Activated naive CD4-positive, alpha-beta T cell treated with anti-CD3 and anti-CD28 coated beads for 36 hours (primary cell): ENCODE measurements around the gene COA1. TPM values are rescaled to one million over a fixed set of nuclear protein-coding genes. Genes with fewer than 3 reads are reported as not detected.
"Not testable (repeated sequence)": the region's sequence is repeated elsewhere in the genome, so short reads cannot be mapped to it uniquely, and the experiment has no call there.

Source experiments
- CTCF ChIA-PET: fragments of 350-600 bp; sonication (Branson Sonifier 250); formaldehyde crosslinking; loops from one replicate; lab custom pipeline; 2021; ENCODE audit warnings: antibody characterized with exemption; lab: Charles Lee
- DNase-seq: peaks from one replicate; pipeline ENCODE4 v3.0.0-alpha.2; 2020
- H3K27ac Mint-ChIP-seq: one replicate; pipeline ENCODE4 v1.8.0; 2021; ENCODE audit warnings: mild to moderate bottlenecking, mixed read lengths
- H3K27me3 Mint-ChIP-seq: one replicate; pipeline ENCODE4 v1.8.0; 2021; ENCODE audit warnings: low read depth, mixed read lengths
- H3K36me3 Mint-ChIP-seq: one replicate; pipeline ENCODE4 v1.8.0; 2021; ENCODE audit warnings: low read depth, mixed read lengths
- H3K4me1 Mint-ChIP-seq: one replicate; pipeline ENCODE4 v1.8.0; 2021; ENCODE audit warnings: low read depth, mixed read lengths
- H3K4me3 Mint-ChIP-seq: one replicate; pipeline ENCODE4 v1.8.0; 2021; ENCODE audit warnings: mild to moderate bottlenecking, moderate library complexity, mixed read lengths
- H3K9me3 Mint-ChIP-seq: one replicate; pipeline ENCODE4 v1.8.0; 2021; ENCODE audit warnings: mixed read lengths
- intact Hi-C: fragments of 100-400 bp; cut with micrococcal nuclease; formaldehyde crosslinking; loops from one replicate; pipeline ENCODE4 v1.15.1; 2023
- total RNA-seq, 2 experiments: library from RNA; stranded (reverse); gene quantifications; one replicate each; pipeline ENCODE4 v1.2.3, GENCODE V29; 2021

Gene COA1
- total RNA-seq, 2 experiments from 2014 or later, result 85.9 to 87.2 TPM

GRCh38 chr7:43631559-43631958 lies 97.8 kb downstream of the COA1 start:
- no peaks in the 10 kb centered on the region for H3K9me3 Mint-ChIP-seq
- H3K4me1 Mint-ChIP-seq, result peaks cover 84% of the 10 kb centered on the region
- H3K36me3 Mint-ChIP-seq, result peaks cover 62% of the 10 kb centered on the region
- DNase-seq, result no peak
- no peaks in the 10 kb centered on the region for H3K27me3 Mint-ChIP-seq
- CTCF ChIA-PET, result interaction anchor here (1.0 to 2.2 kb wide), 2 partner anchors 37 to 49 kb away, joined by 3 to 10 read pairs; partner anchors contain the start of gene STK17A
- H3K4me3 Mint-ChIP-seq, result no peak overlapping the region
- intact Hi-C loops, result loop anchor here (1.0 kb wide), 3 partner anchors 8 to 18 kb away; no protein-coding TSS in a partner anchor
- H3K27ac Mint-ChIP-seq, result peak overlapping the region; percentile 74

DNA sequence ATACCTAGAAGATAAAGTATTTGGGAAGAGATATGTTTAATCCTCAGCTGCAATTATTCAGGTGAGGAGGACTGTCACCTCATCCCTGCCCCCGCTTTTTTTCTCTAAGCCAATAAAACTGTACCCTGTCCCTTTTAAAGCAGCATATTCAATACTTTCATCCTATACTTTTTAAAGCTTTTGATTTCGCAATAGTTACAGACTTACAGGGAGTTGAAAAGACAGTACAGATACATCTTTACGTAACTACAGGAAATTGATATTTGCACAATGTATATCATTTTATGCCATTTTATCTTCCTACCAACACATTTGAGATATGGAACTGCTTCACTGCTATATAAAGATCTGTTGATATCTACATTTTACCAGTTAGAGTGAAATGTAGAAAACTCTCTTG lies 98.8 kb downstream of the COA1 start:
- Mint-ChIP-seq H3K36me3 (peaks cover 70% of the 10 kb centered on the region), H3K4me3 (no peak overlapping the region), H3K27ac (peak overlapping the region; percentile 74), H3K9me3 (no peaks in the 10 kb centered on the region), H3K27me3 (no peaks in the 10 kb centered on the region), H3K4me1 (peaks cover 86% of the 10 kb centered on the region)
- DNase-seq, result no peak
- CTCF ChIA-PET, result interaction anchor here (1.3 to 4.9 kb wide), 3 partner anchors 14 to 70 kb away, joined by 5 to 48 read pairs (median 8); partner anchors contain the start of gene STK17A
- intact Hi-C loops, result no loop called here

GRCh38 chr7:43629857-43630256 lies 99.5 kb downstream of the COA1 start:
- no peak for DNase-seq
- H3K27me3 Mint-ChIP-seq, result no peaks in the 10 kb centered on the region
- peaks cover 71% of the 10 kb centered on the region for H3K36me3 Mint-ChIP-seq
- intact Hi-C loops, result no loop called here
- H3K4me3 Mint-ChIP-seq, result no peak overlapping the region
- CTCF ChIA-PET, result interaction anchor here (1.3 to 4.9 kb wide), 3 partner anchors 15 to 70 kb away, joined by 5 to 48 read pairs (median 8); partner anchors contain the start of gene STK17A
- no peaks in the 10 kb centered on the region for H3K9me3 Mint-ChIP-seq
- peaks cover 92% of the 10 kb centered on the region for H3K4me1 Mint-ChIP-seq
- H3K27ac Mint-ChIP-seq, result peak overlapping the region; percentile 67

DNA sequence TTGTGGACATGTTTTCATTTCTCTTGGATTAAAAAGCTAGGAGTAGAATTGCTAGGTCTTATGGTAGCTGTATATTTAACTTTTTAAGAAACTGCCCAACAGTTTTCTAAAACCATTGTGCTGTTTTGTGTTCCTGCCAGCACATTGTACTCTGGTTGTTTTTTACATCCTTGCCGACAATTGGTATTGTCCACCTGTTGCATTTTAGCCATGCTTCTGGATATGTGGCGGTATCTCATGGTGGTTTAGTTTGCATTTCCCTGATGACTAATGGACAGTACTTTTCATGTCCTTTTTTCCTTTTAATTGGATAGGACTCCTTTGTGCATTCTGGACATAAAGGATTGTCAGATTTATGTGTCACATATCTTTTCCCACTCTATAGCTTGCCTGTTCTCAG lies 100.9 kb downstream of the COA1 start:
- H3K27ac Mint-ChIP-seq, result no peak overlapping the region
- CTCF ChIA-PET, result interaction anchor here (0.5 to 4.9 kb wide), 9 partner anchors 20 to 208 kb away, joined by 3 to 48 read pairs (median 3); partner anchors contain the start of genes COA1 and STK17A
- H3K4me3 Mint-ChIP-seq, result no peak overlapping the region
- H3K36me3 Mint-ChIP-seq, result peaks cover 74% of the 10 kb centered on the region
- no peak for DNase-seq
- H3K4me1 Mint-ChIP-seq, result peaks cover 93% of the 10 kb centered on the region
- no peaks in the 10 kb centered on the region for H3K27me3 Mint-ChIP-seq
- H3K9me3 Mint-ChIP-seq, result no peaks in the 10 kb centered on the region
- intact Hi-C loops, result no loop called here

DNA sequence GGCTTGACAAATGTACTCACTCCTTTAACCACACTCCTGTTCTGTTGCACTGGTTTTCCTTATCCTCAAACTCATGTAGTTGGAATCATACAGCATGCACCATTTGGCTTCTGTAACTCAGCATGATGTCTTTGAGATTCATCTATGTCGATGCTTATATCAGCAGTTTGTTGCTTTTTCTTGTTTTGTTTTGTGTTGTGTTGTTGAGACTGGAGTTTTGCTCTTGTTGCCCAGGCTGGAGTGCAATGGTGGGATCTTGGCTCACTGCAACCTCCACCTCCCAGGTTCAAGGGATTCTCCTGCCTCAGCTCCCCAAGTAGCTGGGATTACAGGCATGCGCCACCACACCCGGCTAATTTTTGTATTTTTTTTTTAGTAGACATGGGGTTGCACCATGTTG lies 101.5 kb downstream of the COA1 start:
- intact Hi-C loops, DNase-seq, H3K27me3 Mint-ChIP-seq, H3K9me3 Mint-ChIP-seq, H3K4me3 Mint-ChIP-seq: not testable (repeated sequence)
- Mint-ChIP-seq H3K4me1 (peaks cover 91% of the 10 kb centered on the region), H3K36me3 (peaks cover 70% of the 10 kb centered on the region), H3K27ac (peak overlapping the region; percentile 10)
- CTCF ChIA-PET, result interaction anchor here (0.7 to 4.9 kb wide), 7 partner anchors 20 to 208 kb away, joined by 3 to 48 read pairs (median 5); partner anchors contain the start of gene STK17A

DNA sequence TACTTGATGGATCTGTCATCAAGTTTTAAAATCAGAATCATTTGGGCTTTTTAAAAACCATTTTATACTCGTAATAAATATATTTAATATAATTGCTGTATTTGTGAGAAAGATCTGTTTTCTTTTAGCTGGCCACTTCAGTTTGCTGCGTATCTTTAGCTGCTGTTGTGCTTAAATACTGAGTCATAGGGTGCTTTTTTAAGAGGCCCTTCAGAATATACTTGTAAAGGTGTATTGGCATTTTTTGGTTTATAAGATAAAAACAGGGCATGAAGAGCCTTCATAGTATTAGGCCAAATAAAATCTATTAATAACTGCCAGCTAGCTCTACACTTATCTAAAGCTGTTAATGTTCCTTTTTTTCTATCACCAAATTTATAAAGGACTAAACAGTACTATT lies 102.6 kb downstream of the COA1 start:
- peaks cover 63% of the 10 kb centered on the region for H3K36me3 Mint-ChIP-seq

GRCh38 chr7:43625980-43626379 lies 103.3 kb downstream of the COA1 start:
- Mint-ChIP-seq H3K9me3 (no peaks in the 10 kb centered on the region), H3K4me3 (no peak overlapping the region), H3K4me1 (peaks cover 90% of the 10 kb centered on the region), H3K36me3 (peaks cover 56% of the 10 kb centered on the region), H3K27me3 (no peaks in the 10 kb centered on the region), H3K27ac (peak overlapping the region; percentile 66)
- CTCF ChIA-PET, result interaction anchor here (1.2 to 4.9 kb wide), 5 partner anchors 22 to 74 kb away, joined by 3 to 48 read pairs (median 7); partner anchors contain the start of gene STK17A
- DNase-seq, result no peak
- intact Hi-C loops, result no loop called here

More for the DNA sequence above, 102.6 kb downstream of the COA1 start:
- CTCF ChIA-PET, result interaction anchor here (1.2 to 4.9 kb wide), 5 partner anchors 21 to 73 kb away, joined by 3 to 48 read pairs (median 7); partner anchors contain the start of gene STK17A
- Mint-ChIP-seq H3K4me3 (no peak overlapping the region), H3K4me1 (peaks cover 91% of the 10 kb centered on the region), H3K27ac (peak overlapping the region; percentile 46), H3K9me3 (no peaks in the 10 kb centered on the region), H3K27me3 (no peaks in the 10 kb centered on the region)
- no peak for DNase-seq
- intact Hi-C loops, result no loop called here

DNA sequence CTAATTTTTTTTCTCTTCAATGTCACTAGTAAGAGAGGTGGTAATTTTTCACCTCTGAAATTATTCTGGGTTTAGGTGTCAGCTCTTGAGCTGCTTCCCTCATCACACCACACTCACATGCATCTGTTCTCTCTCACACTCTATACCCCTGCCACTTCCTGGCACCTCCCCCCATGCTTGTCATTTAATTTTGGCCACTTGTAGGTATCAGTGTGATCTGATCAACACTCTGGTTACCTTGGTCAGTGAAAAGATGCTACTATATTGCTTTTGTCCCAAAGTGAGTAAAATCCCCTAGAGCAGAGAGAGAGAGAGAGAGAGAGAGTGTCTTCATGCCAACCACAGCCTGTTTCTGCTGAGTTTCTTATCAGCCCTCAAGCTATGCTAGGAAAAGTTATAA lies 103.9 kb downstream of the COA1 start:
- Mint-ChIP-seq H3K4me3 (no peak overlapping the region), H3K9me3 (no peaks in the 10 kb centered on the region), H3K4me1 (peaks cover 89% of the 10 kb centered on the region), H3K27ac (peak overlapping the region; percentile 73), H3K27me3 (no peaks in the 10 kb centered on the region), H3K36me3 (peaks cover 54% of the 10 kb centered on the region)
- intact Hi-C loops, result no loop called here
- peak; percentile 62 for DNase-seq
- CTCF ChIA-PET, result interaction anchor here (0.9 to 1.4 kb wide), 3 partner anchors 22 to 43 kb away, joined by 3 to 4 read pairs (median 3); partner anchors contain the start of gene STK17A

- CTCF ChIA-PET, result interaction anchor here (2.1 kb wide), 1 partner anchor 41 kb away, joined by 7 read pairs; the partner anchor contains the start of gene STK17A
Measured at GRCh38 chr7:43624156-43624555, 105.2 kb downstream of the COA1 start.

DNA sequence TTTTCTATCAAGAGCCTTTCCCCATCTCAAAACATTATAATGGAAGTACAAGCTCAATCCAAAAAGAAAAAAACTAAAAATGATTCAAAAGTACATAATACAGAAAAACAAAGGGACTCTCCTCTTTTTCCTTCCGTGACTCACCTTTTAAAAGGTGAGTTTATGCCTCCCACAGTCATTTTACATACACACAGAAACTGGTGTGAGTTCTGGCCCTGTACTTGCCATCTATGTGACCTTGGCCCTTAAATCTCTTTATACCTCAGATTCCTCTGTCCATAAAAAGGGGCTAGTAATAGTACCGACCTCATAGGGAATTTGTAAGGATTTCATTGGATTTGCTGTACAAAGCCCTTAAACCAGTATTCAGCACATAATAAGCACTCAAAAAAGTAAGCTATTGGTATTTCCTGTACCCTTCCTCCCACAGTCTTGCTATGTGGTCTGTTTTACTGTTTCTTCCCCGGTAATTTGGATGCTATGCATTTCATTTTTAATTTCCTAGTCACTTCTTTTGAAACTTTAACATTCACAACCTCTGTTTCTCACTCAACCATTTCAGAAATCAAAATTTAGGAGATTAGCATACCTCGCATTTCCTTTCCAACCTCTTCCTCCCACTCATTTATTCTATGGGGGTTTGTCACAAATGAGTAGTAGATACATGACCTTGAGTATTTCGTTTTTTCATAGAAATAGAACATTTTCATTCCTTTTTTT lies 107.4 kb downstream of the COA1 start:
- peaks cover 32% of the 10 kb centered on the region for H3K36me3 Mint-ChIP-seq
- peak overlapping the region; percentile 88 for H3K27ac Mint-ChIP-seq
- CTCF ChIA-PET, result interaction anchor here (0.6 to 5.3 kb wide), 8 partner anchors 18 to 114 kb away, joined by 3 to 44 read pairs (median 4); partner anchors contain the start of gene STK17A
- H3K4me1 Mint-ChIP-seq, result peaks cover 59% of the 10 kb centered on the region
- intact Hi-C loops, result loop anchor here (1.0 kb wide), 5 partner anchors 9 to 36 kb away; no protein-coding TSS in a partner anchor
- H3K9me3 Mint-ChIP-seq, result no peaks in the 10 kb centered on the region
- peak overlapping the region; percentile 1 for H3K4me3 Mint-ChIP-seq
- no peaks in the 10 kb centered on the region for H3K27me3 Mint-ChIP-seq
- no peak for DNase-seq

More at GRCh38 chr7:43624156-43624555, 105.2 kb downstream of the COA1 start:
- Mint-ChIP-seq H3K9me3 (no peaks in the 10 kb centered on the region), H3K4me3 (no peak overlapping the region), H3K4me1 (peaks cover 80% of the 10 kb centered on the region), H3K36me3 (peaks cover 51% of the 10 kb centered on the region), H3K27ac (peak overlapping the region; percentile 8), H3K27me3 (no peaks in the 10 kb centered on the region)
- intact Hi-C loops, result no loop called here
- no peak for DNase-seq

DNA sequence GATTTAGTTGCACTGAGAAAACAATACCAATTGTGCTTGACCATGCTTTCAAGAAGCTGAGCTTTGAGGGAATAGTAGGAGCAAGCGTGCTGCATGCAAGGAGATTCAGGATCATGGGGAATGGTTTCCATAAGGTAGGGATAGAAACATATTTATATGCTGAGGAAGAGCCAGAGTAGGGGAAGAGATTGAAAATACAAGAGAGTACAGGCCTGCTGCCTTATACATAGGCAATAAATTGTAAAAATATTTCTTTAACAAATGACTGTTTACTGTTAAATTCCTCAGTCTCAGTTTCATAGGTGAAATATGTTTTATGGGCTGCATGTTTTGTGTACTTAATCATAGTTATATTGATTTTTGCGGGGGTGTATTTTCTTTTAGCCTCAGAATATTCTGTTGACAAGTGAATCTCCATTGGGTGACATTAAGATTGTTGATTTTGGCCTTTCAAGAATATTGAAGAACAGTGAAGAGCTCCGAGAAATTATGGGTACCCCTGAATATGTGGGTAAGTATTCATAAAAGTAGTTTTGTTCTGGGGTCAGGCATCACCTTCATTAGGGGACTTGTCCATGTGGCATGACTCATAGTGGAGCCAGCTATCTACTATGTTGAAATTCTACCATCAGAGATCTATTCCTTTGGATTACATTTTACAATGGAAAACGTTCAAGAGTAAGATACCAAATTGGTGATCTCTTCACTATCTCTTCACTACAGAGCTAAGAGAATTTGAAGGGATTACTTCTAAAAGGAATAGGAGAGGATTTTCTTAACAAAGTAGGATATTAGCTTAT lies 109.9 kb downstream of the COA1 start:
- H3K27ac Mint-ChIP-seq, result no peak overlapping the region
- no peaks in the 10 kb centered on the region for H3K27me3 Mint-ChIP-seq
- peaks cover 29% of the 10 kb centered on the region for H3K36me3 Mint-ChIP-seq
- intact Hi-C loops, result no loop called here
- peaks cover 52% of the 10 kb centered on the region for H3K4me1 Mint-ChIP-seq
- no peak for DNase-seq
- H3K9me3 Mint-ChIP-seq, result no peaks in the 10 kb centered on the region
- CTCF ChIA-PET, result interaction anchor here (1.0 to 5.3 kb wide), 5 partner anchors 25 to 80 kb away, joined by 3 to 44 read pairs (median 8); partner anchors contain the start of gene STK17A
- H3K4me3 Mint-ChIP-seq, result no peak overlapping the region
